Measurements from ENCODE around the gene LRRC7.

DNA sequence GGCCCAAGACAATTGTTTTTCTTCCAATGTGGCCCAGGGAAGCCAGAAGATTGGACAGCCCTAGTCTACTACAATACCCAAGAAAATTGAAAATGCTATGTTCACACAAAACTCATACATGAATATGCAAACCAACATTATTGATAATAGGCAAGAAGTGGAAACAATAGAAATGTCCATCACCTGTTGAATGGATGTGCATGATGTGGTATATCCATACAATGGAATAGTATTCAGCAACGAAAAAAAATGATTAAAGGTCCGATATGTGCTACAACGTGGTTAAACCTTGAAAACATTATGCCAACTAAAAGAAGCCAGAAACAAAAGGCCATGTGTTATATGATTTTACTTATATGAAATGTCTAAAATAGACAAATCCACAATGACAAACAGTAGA lies 375.3 kb downstream of the LRRC7 start:
- no peak for TF ChIP-seq CTCF (IDR thresholded peaks at IDR 0.05)
- TF ChIP-seq POLR2A (IDR thresholded peaks at IDR 0.05) = no peak
